WTC11 (cell line): ENCODE results near the gene MRPL10. TPM values are rescaled to one million over a fixed set of nuclear protein-coding genes. Genes with fewer than 3 reads are reported as not detected.

ENCODE experiments used
- ATAC-seq: fragments of 200-7000 bp; cut with Tn5 transposase; 2 replicates; pipeline ENCODE4 v1.10.0; 2021; ENCODE audit warnings: mild to moderate bottlenecking, moderate library complexity
- CTCF ChIA-PET: fragments of 300-600 bp; sonication (Branson Sonifier 250); formaldehyde crosslinking; loops from one replicate; lab custom pipeline; 2021; ENCODE audit warnings: antibody characterized with exemption; lab: Charles Lee
- POLR2A ChIA-PET: fragments of 350-600 bp; sonication (Branson Sonifier 250); formaldehyde crosslinking; loops from one replicate; lab custom pipeline; 2021; ENCODE audit warnings: antibody characterized with exemption; lab: Charles Lee
- DNase-seq: peaks from one replicate; pipeline ENCODE4 v3.0.0; 2021; ENCODE audit warnings: low spot score
- H3K27ac Mint-ChIP-seq: 2 replicates; pipeline ENCODE4 v1.8.0; 2021; ENCODE audit warnings: mixed read lengths
- H3K27me3 Mint-ChIP-seq: 2 replicates; pipeline ENCODE4 v1.8.0; 2021; ENCODE audit warnings: low read depth, mild to moderate bottlenecking, moderate library complexity, mixed read lengths
- H3K36me3 Mint-ChIP-seq: 2 replicates; pipeline ENCODE4 v1.8.0; 2021; ENCODE audit warnings: mixed read lengths
- H3K4me1 Mint-ChIP-seq: 2 replicates; pipeline ENCODE4 v1.8.0; 2022; ENCODE audit warnings: mixed read lengths
- H3K4me3 Mint-ChIP-seq: 2 replicates; pipeline ENCODE4 v1.8.0; 2021; ENCODE audit warnings: mild to moderate bottlenecking, moderate library complexity, mixed read lengths
- H3K9me3 Mint-ChIP-seq: 2 replicates; pipeline ENCODE4 v1.8.0; 2021; ENCODE audit warnings: mixed read lengths
- CDX4 ChIP-seq: fragments of 250-450 bp; sonication (Bioruptor Pico); IDR thresholded peaks from 2 replicates; pipeline ENCODE4 v1.9.0; 2021; ENCODE audit warnings: moderate library complexity, mild to moderate bottlenecking, inconsistent platforms, borderline replicate concordance
- CREB1 ChIP-seq: sonication (generic); formaldehyde crosslinking; IDR thresholded peaks from 2 replicates; pipeline ENCODE4 v1.8.0; 2023; ENCODE audit warnings: mild to moderate bottlenecking, missing genetic modification reagents
- CREM ChIP-seq: sonication (generic); formaldehyde crosslinking; IDR thresholded peaks from 2 replicates; pipeline ENCODE4 v1.8.1; 2022; ENCODE audit warnings: mild to moderate bottlenecking, missing genetic modification reagents, moderate library complexity
- ESRRA ChIP-seq: sonication (generic); formaldehyde crosslinking; IDR thresholded peaks from 2 replicates; pipeline ENCODE4 v1.8.1; 2022; ENCODE audit warnings: mild to moderate bottlenecking, missing genetic modification reagents, borderline replicate concordance
- FOXK1 ChIP-seq: sonication (generic); formaldehyde crosslinking; IDR thresholded peaks from 2 replicates; pipeline ENCODE4 v1.8.0; 2022; ENCODE audit warnings: mild to moderate bottlenecking, moderate library complexity, missing genetic modification reagents
- HMGA2 ChIP-seq: fragments of 250-450 bp; sonication (Bioruptor Pico); IDR thresholded peaks from 2 replicates; pipeline ENCODE4 v1.4.0; 2021; ENCODE audit warnings: mild to moderate bottlenecking, moderate library complexity
- IRF1 ChIP-seq: sonication (generic); formaldehyde crosslinking; IDR thresholded peaks from 2 replicates; pipeline ENCODE4 v1.8.0; 2023; ENCODE audit warnings: missing genetic modification reagents
- JAZF1 ChIP-seq: fragments of 250-450 bp; sonication (Bioruptor Pico); IDR thresholded peaks from 2 replicates; pipeline ENCODE4 v1.9.0; 2021; ENCODE audit warnings: moderate library complexity, mild to moderate bottlenecking, inconsistent platforms
- KAT7 ChIP-seq: sonication (generic); formaldehyde crosslinking; IDR thresholded peaks from 2 replicates; pipeline ENCODE4 v1.8.1; 2023; ENCODE audit warnings: missing genetic modification reagents, mild to moderate bottlenecking, borderline replicate concordance
- MXD4 ChIP-seq: fragments of 250-450 bp; sonication (Bioruptor Pico); IDR thresholded peaks from 2 replicates; pipeline ENCODE4 v1.8.0; 2021; ENCODE audit warnings: mild to moderate bottlenecking, moderate library complexity, borderline replicate concordance
- SMAD3 ChIP-seq: sonication (generic); formaldehyde crosslinking; IDR thresholded peaks from 2 replicates; pipeline ENCODE4 v1.8.0; 2022; ENCODE audit warnings: missing genetic modification reagents, mild to moderate bottlenecking, borderline replicate concordance
- SMAD4 ChIP-seq: sonication (generic); formaldehyde crosslinking; IDR thresholded peaks from 2 replicates; pipeline ENCODE4 v1.8.0; 2022; ENCODE audit warnings: mild to moderate bottlenecking, missing genetic modification reagents
- SOX15 ChIP-seq: fragments of 250-450 bp; sonication (Bioruptor Pico); IDR thresholded peaks from 2 replicates; pipeline ENCODE4 v1.9.0; 2021; ENCODE audit warnings: mild to moderate bottlenecking
- SP1 ChIP-seq: sonication (generic); formaldehyde crosslinking; conservative IDR thresholded peaks from 2 replicates; pipeline ENCODE4 v1.8.1; 2022; ENCODE audit warnings: missing genetic modification reagents
- STAT6 ChIP-seq: sonication (generic); formaldehyde crosslinking; conservative IDR thresholded peaks from 2 replicates; pipeline ENCODE4 v1.8.1; 2023; ENCODE audit warnings: mild to moderate bottlenecking, low read depth, missing genetic modification reagents, moderate library complexity
- TCF7 ChIP-seq: sonication (generic); formaldehyde crosslinking; IDR thresholded peaks from 2 replicates; pipeline ENCODE4 v1.8.0; 2022; ENCODE audit warnings: mild to moderate bottlenecking, low read depth, missing genetic modification reagents, moderate library complexity
- TEAD1 ChIP-seq: sonication (generic); formaldehyde crosslinking; IDR thresholded peaks from 2 replicates; pipeline ENCODE4 v1.8.0; 2022; ENCODE audit warnings: mild to moderate bottlenecking, missing genetic modification reagents
- TEAD4 ChIP-seq: sonication (generic); formaldehyde crosslinking; IDR thresholded peaks from 2 replicates; pipeline ENCODE4 v1.8.0; 2022; ENCODE audit warnings: mild to moderate bottlenecking, missing genetic modification reagents
- ZBTB21 ChIP-seq: sonication (generic); formaldehyde crosslinking; IDR thresholded peaks from 2 replicates; pipeline ENCODE4 v1.8.1; 2023; ENCODE audit warnings: mild to moderate bottlenecking, missing genetic modification reagents, borderline replicate concordance
- ZBTB43 ChIP-seq: sonication (generic); formaldehyde crosslinking; IDR thresholded peaks from 2 replicates; pipeline ENCODE4 v1.8.1; 2023; ENCODE audit warnings: mild to moderate bottlenecking, missing genetic modification reagents
- ZNF138 ChIP-seq: sonication (generic); formaldehyde crosslinking; conservative IDR thresholded peaks from 2 replicates; pipeline ENCODE4 v1.8.1; 2022; ENCODE audit warnings: mild to moderate bottlenecking, moderate library complexity, missing genetic modification reagents
- ZNF416 ChIP-seq: fragments of 250-450 bp; sonication (Bioruptor Pico); IDR thresholded peaks from 2 replicates; pipeline ENCODE4 v1.9.0; 2021; ENCODE audit warnings: mild to moderate bottlenecking, inconsistent platforms
- ZNF423 ChIP-seq: fragments of 250-450 bp; sonication (Bioruptor Pico); IDR thresholded peaks from 2 replicates; pipeline ENCODE4 v2.1.2; 2022; ENCODE audit warnings: mild to moderate bottlenecking, moderate library complexity
- total RNA-seq: library from RNA; stranded (reverse); gene quantifications from 3 replicates; pipeline ENCODE4 v1.2.3, GENCODE V29; 2021
- TF ChIP-seq, protein P1 (sequence below): sonication (generic); formaldehyde crosslinking; IDR thresholded peaks from 2 replicates; pipeline ENCODE4 v1.8.0; 2022; ENCODE audit warnings: mild to moderate bottlenecking, missing genetic modification reagents
- TF ChIP-seq, protein P2 (sequence below): fragments of 250-450 bp; sonication (Bioruptor Pico); IDR thresholded peaks from 2 replicates; pipeline ENCODE4 v2.1.2; 2022; ENCODE audit warnings: mild to moderate bottlenecking, moderate library complexity

The MRPL10 gene
- total RNA-seq, 1 experiment from 2014 or later = 80.1 TPM

DNA sequence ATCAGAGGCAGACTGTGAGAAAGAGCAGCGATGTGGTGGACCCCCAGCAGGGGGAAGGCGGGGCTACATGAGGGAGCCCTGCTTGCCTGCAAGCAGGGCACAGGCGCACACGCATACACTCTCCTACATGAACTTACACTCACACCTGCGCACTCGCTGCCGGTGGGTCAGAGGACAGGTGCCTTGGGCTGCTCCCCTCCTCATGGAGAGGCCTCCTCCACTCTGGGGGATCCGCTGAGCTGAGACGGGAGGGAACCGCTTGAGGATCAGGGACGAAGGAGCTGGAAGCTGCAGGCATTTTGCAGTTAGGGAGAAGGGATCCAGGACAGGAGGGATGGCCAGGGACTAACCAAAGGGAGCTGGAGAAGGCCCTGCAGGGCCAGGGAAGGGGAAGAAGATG is 23.9 kb downstream of the MRPL10 start:
- Mint-ChIP-seq H3K4me1 (peaks cover 6% of the 10 kb centered on the region), H3K9me3 (no peaks in the 10 kb centered on the region), H3K4me3 (no peak overlapping the region), H3K27me3 (peaks cover 2% of the 10 kb centered on the region; the same call in 1 of the 2 replicates), H3K36me3 (no peaks in the 10 kb centered on the region), H3K27ac (no peak overlapping the region)
- DNase-seq = no peak
- ATAC-seq = no peak
- POLR2A ChIA-PET = no interaction called here
- CTCF ChIA-PET = no interaction called here
- TF ChIP-seq CREM (no peak), JAZF1 (no peak), ZBTB43 (CRISPR knock-in tag) (no peak), SOX15 (no peak), ZNF416 (CRISPR knock-in tag) (no peak), STAT6 (CRISPR knock-in tag) (no peak), ZNF138 (CRISPR knock-in tag) (no peak), ZBTB21 (no peak), KAT7 (CRISPR knock-in tag) (no peak), IRF1 (CRISPR knock-in tag) (no peak), CREB1 (no peak), ESRRA (CRISPR knock-in tag) (no peak), SMAD4 (CRISPR knock-in tag) (no peak), CDX4 (no peak), MXD4 (CRISPR knock-in tag) (no peak), ZNF423 (no peak), TEAD1 (CRISPR knock-in tag) (no peak), TCF7 (CRISPR knock-in tag) (no peak)
- TF ChIP-seq, protein P1, sequence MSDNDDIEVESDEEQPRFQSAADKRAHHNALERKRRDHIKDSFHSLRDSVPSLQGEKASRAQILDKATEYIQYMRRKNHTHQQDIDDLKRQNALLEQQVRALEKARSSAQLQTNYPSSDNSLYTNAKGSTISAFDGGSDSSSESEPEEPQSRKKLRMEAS (CRISPR knock-in tag) = no peak
- TF ChIP-seq, protein P2, sequence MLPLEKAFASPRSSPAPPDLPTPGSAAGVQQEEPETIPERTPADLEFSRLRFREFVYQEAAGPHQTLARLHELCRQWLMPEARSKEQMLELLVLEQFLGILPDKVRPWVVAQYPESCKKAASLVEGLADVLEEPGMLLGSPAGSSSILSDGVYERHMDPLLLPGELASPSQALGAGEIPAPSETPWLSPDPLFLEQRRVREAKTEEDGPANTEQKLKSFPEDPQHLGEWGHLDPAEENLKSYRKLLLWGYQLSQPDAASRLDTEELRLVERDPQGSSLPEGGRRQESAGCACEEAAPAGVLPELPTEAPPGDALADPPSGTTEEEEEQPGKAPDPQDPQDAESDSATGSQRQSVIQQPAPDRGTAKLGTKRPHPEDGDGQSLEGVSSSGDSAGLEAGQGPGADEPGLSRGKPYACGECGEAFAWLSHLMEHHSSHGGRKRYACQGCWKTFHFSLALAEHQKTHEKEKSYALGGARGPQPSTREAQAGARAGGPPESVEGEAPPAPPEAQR (CRISPR knock-in tag) = no peak

DNA sequence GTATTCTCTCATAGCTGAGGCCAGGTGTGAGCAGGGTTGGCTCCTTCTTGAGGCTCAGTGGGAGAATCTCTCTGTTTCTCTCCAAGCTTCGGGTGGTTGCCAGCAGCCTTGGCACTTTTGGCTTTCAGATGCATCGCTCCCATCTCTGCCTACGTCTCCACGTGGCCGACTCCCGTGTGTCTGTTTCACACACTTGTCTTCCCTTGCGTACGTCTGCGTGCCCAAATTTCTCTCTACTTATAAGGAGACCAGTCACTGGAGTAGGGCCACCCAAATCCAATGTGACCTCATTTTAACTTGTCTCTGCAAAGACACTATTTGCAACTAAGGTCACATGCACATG is 24.5 kb downstream of the MRPL10 start:
- no peak for DNase-seq
- no peaks in the 10 kb centered on the region for H3K9me3 Mint-ChIP-seq
- H3K27me3 Mint-ChIP-seq = peaks cover 2% of the 10 kb centered on the region; the same call in 1 of the 2 replicates
- no peak overlapping the region for H3K4me3 Mint-ChIP-seq
- peaks cover 6% of the 10 kb centered on the region for H3K4me1 Mint-ChIP-seq
- no peak overlapping the region for H3K27ac Mint-ChIP-seq
- CTCF ChIA-PET = no interaction called here
- H3K36me3 Mint-ChIP-seq = no peaks in the 10 kb centered on the region
- POLR2A ChIA-PET = no interaction called here
- ATAC-seq = no peak
- no peak for TF ChIP-seq SOX15
- TF ChIP-seq SP1 (CRISPR knock-in tag) = no peak
- TF ChIP-seq CDX4 = no peak
- TF ChIP-seq FOXK1 (CRISPR knock-in tag) = no peak
- TF ChIP-seq TEAD4 (CRISPR knock-in tag) = no peak
- no peak for TF ChIP-seq HMGA2 (CRISPR knock-in tag)
- no peak for TF ChIP-seq IRF1 (CRISPR knock-in tag)
- no peak for TF ChIP-seq MXD4 (CRISPR knock-in tag)
- no peak for TF ChIP-seq SMAD3 (CRISPR knock-in tag)
